A549 treated with Mapracorat at 1 μM for 4 hours (cell line): Measurements from ENCODE around the gene ANTKMT. TPM values are rescaled to one million over a fixed set of nuclear protein-coding genes. Genes with fewer than 3 reads are reported as not detected.

ENCODE experiments used
- total RNA-seq: library from RNA; stranded (reverse); fragments of 200-300 nt; extraction: Qiagen RNA extraction; gene quantifications from 5 replicates; pipeline ENCODE4 v1.2.3, GENCODE V29; 2022

Gene ANTKMT
- 29.5 to 66.7 TPM (median 62.5 TPM) in 5 replicates for total RNA-seq

DNA sequence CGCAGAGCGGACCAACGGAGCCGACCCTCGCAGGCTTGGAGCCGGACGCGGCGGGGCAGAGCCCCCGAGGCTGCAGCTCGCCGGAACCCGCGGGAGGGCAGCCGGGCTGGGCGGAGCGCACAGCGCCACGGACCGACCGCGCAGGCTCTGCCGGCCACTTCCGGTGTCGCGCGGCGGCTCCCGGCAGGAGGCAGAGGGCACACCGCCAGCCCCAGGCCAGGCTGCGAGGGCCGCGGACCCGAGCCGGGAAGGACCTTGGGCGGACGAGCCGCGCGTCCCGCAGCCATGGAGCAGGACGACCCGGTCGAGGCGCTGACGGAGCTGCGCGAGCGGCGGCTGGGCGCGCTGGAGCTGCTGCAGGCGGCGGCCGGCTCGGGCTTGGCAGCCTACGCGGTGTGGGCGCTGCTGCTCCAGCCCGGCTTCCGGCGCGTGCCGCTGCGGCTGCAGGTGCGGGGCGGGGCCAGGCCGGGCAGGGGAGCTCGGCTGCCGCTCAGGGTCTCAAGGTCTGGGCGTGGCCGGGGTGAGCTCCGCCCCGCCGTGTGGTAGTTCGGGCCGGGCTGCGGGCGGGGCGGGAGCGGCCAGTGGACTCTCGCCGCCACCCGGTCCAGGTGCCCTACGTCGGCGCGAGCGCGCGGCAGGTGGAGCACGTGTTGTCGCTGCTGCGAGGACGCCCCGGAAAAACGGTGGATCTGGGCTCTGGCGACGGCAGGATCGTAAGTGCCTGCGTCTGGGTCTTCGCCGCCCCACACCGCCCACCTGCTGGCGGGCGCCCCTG, at the start of gene ANTKMT:
TSS of gene ANTKMT (plus strand) at position 157 of the 775 bp plus-strand sequence. CDS start at position 286, 129 bp downstream.

GRCh38 chr16:674968-675883, 45.7 kb upstream of the ANTKMT start, which contains the start of gene RHBDL1:
TSS of gene RHBDL1 (plus strand) at chr16:675671. CDS start at chr16:675791, 120 bp downstream.

DNA sequence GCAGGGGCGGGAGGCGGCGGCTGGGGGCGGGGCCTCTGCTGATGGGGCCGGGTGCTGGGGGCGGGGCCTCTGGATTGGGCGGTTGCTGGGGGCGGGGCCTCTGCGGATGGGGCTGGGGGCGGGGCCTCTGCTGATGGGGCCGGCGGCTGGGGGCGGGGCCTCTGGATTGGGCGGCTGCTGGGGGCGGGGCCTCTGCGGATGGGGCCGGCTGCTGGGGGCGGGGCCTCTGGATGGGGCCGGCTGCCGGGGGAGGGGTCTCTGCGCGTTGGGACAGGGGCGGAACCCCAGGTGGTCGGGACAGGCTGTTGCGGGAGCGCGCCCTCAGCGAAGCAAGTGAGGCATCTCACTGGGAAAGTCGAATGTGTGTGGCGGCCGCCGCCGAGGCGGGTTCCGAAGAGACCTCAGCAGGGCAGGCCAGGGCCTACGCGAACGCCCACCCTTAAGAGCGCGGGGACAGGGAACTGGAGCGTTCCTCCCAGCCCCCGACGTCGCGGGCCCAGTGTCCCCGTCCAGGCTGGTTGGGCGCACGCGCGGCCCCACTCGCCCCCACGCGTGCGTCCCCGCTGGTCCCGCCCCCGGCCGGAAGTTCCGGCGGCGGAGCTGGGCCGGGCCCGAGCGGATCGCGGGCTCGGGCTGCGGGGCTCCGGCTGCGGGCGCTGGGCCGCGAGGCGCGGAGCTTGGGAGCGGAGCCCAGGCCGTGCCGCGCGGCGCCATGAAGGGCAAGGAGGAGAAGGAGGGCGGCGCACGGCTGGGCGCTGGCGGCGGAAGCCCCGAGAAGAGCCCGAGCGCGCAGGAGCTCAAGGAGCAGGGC, 40.9 kb upstream of the ANTKMT start, which contains the start of gene STUB1:
TSS of gene STUB1 (plus strand) at position 597 of the 811 bp plus-strand sequence. CDS start at position 713, 116 bp downstream.

DNA sequence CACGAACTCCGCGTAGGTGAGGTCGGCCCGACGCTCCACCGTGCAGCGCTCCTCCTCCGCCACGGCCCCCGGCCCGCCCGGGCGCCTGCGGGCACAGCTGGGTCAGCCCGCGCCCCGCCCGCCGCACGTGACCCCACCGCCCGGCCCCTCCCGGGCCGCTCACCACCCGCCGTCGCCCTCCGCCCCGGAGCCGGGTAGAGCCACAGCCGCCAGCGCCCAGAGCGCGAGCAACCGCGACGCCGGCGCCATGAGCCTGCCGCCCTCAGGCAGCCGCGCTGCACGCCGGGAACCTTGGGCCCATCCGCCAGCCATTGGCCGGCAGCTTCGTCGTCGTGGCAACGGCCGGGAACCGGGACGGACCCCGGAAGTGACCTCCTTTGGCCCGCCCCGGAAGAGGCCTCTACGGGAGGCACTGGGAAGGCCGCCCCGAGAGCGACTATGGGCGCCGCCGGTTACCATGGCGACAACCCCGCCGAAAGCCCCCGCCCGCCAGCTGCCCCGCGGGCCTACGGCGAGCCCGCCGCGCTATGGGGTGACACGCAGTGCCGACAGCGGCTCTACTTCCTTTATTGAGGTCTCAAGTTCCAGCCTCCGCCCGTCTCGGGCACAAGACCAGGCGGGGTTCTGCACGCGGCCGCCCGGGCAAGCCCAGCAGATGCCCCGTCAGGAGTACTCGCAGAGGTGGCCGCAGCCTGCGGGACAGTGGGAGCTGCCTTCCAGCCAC, 36.7 kb upstream of the ANTKMT start, which contains the start of gene JMJD8:
TSS of gene JMJD8 (minus strand) at position 264 of the 724 bp plus-strand sequence. CDS start at position 249, 15 bp downstream.

DNA sequence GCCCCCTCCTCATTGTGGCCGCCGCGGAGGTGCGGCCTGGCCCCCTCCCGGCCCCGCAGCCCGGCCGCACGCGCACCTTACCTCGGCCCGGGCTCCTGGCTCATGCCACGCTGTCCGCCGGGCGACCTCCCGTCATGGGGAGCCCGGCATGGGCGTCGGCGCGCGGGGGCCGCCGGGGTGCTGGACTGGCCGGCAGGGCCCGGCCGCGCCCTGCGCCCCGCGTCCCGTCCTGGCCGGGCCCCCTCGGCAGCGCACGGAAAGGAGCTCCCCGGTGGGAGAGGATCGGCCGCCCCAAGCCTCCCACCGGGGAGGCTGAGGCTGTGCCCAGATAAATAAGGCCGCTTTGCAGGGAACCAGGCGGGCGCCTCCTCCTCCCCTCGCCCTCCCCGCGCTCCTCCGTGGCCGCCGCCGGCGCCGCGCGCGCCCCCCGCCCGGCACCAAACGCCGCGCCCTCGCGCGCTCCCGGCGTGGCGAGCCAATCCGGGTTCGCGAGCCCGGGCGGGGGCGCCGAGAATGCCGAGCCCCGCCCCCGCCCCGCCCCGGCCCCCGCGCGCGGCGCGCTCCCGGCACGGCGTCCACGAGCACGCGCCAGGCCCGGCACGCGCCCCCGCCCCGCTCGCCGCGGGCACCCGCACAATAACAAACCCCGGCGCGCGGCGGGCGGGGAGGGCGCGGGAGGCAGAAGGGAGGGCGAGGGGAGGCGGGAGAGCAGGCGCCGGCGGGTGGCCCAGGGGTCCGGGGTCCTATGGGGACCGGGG, 15.3 kb upstream of the ANTKMT start, which contains the start of gene FBXL16:
TSS of gene FBXL16 (minus strand) at position 371 of the 758 bp plus-strand sequence. CDS start 8,396 bp downstream, outside the sequence.

DNA sequence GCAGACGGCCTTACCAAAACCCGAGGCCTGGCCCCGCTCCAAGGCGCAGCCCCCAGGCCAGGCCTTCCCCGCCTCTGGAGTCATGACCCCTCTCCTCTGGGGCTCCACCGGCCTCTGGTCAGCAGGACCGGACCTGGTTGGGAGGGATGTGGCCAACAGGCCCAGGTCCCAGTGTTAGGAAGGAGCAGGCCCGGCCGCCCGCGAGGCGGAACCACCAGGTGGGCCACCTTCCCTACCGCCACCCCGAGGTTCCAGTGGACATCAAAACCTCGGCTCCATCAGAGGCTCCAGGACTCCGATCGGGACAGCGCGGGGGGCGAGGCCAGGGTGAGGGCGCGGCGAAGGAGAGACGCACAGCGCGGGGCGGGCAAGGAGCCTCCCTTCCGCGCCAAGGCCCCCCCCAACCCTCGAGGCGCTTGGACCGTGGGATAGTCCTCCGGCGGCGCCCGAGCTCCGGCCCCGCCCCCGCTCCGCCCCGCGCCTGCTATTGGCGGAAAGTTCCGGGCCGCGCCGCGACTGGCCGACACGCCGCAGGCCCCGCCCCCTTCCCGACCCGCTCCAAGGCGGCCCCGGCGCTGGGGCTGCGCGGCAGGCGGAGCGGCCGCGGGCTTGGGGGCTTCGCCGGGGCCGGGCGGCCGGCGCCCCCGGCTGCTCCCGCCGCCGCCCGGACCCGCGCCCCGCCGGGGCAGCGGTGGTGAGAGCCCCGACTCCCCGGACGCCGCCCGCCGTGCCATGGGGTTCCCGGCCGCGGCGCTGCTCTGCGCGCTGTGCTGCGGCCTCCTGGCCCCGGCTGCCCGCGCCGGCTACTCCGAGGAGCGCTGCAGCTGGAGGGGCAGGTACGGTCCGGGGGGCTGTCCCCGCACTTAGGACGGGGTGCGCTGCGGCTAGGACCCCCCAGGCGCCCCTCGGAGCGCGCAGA, 6.1 kb upstream of the ANTKMT start, which contains the start of gene METRN:
TSS of gene METRN (plus strand) at position 561 of the 919 bp plus-strand sequence. CDS start at position 733, 172 bp downstream.

DNA sequence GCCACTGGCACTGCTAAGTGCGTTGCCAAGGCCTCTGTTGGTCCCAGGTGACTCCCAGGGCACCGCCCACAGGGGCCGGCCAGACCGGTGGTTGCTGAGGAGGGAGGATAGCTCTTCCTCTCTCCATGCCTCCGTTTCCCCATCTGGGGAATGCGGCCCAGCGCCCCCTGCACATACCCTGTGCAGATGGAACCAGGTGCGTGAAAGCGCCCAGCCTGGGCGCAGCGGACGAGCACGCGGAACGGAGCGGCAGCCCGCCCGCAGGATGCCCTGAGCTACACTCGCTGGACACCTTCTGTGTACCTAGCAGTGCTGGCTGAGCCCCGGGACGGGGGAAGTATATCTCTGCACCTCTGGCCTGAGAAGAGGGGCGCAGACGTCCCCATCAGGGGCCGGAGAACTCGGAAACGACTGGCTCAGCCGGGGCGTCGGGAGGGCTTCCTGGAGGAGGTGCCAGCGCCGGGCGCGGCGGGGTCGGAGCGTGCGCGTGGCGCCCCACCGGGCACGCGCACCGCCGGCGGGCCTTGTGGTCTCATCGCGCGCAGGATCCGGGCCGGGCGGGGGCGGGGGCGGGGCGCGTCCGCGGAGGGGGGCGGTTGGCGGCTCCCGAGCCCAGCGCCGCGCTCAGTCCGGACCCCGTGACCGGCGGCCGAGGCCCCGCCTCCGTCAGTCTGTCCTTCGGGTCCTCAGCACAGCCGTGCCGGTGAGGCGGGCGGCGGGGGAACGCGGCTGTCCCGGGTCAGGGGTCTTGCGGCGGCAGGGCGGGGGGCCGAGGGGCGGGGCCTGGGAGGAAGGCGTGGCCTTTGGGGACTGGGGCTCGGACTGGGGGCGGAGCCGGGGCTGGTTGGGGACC, 5.7 kb downstream of the ANTKMT start, which contains the start of the genes CCDC78 and HAGHL:
TSS of gene CCDC78 (minus strand) at position 6 of the 853 bp plus-strand sequence. CDS start 76 bp downstream, outside the sequence.
TSS of gene HAGHL (plus strand) at position 669 of the 853 bp plus-strand sequence. CDS start 404 bp downstream, outside the sequence.

DNA sequence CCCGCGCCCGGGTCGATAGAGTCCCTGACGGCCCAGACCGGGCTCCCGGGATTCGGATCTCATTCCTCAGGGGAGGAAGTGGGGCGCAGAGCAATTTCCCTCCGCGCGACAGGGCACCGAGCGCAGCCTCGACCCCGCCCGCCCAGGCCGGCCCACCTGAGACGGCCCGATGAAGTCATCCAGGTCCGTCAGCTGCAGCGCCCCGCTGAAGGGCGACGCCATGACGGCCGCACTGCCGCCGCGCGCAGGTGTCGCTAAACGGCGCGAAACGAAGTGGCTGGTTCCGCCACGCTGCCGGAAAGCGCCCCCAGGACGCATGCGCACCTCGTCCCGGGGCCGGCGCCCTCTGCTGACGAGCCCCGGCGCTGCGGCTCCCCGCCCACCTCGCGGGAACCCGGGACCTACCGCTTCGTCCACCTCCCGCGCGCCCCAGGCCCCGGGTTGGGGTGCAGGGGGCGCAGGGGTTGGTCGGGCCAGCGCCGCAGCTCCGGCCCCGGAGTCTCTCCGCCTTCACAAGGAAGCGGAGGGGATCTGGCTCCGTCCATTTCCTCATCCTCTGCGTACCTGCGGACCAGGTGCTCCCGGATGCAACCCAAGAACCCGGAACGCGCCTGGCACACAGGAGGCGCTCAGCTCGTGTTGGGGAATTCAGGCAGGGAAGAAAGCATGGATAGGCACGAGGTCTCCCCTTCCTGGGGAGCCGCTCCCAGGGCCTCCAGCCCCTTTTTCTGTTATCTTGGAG, 20.0 kb downstream of the ANTKMT start, which contains the start of gene CIAO3:
TSS of gene CIAO3 (minus strand) at position 234 of the 742 bp plus-strand sequence. CDS start at position 222, 12 bp downstream.

DNA sequence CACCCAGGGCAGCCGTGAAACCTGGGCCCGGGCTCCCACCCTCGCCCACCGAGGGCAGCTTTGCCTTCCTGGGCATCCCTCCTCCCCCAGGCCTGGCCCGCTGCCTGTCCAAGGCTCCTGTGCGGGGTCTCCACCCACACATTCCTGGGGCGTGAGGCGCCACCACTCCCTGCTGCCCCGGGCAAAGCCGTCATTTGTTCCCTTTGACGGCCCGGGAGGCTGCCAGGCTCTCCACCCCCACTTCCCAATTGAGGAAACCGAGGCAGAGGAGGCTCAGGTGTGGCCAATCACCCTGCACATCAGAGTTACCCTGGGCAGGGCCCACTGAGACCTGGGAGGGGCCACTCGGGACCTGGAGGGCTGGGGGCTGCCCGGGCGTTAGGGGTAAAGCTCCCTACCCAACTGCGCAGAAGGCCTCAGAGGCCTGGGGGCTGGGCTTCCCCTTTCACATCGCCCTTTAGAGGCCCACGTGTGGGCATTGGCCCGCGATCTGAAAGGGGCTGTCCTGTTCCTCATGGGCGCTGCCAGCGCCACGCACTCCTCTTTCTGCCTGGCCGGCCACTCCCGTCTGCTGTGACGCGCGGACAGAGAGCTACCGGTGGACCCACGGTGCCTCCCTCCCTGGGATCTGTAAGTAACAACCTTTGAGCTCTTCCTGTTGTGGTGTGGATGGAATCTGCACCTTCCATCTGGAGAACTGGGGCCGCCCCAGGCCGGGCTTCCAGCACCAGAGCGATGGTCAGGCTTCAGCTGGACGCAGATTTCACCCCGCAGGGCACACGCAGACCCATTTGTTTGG, 39.8 kb downstream of the ANTKMT start, which contains the start of gene MSLN:
TSS of gene MSLN (plus strand) at position 190 of the 799 bp plus-strand sequence. CDS start 1,947 bp downstream, outside the sequence.

Other genes with a start within 250 kb of the ANTKMT start
- 39.5 to 81.2 TPM (median 72.0 TPM) in 5 replicates for gene CAPN15, start 193.4 kb upstream of the ANTKMT start, total RNA-seq
- gene PRR35, start 160.8 kb upstream of the ANTKMT start, total RNA-seq: 0.09 to 0.24 TPM (median 0.20 TPM) in 5 replicates
- 0.06 to 0.26 TPM (median 0.19 TPM) in 5 replicates for gene NHLRC4, start 154.1 kb upstream of the ANTKMT start, total RNA-seq
- gene PIGQ, start 151.2 kb upstream of the ANTKMT start, total RNA-seq: 26.9 to 42.7 TPM (median 40.1 TPM) in 5 replicates
- 12.0 to 18.7 TPM (median 17.9 TPM) in 5 replicates for gene RAB40C, start 131.1 kb upstream of the ANTKMT start, total RNA-seq
- gene WFIKKN1, start 90.2 kb upstream of the ANTKMT start, total RNA-seq: 0.08 to 0.23 TPM (median 0.12 TPM) in 5 replicates
- 80.9 to 144 TPM (median 141 TPM) in 5 replicates for gene METTL26, start 84.8 kb upstream of the ANTKMT start, total RNA-seq
- gene MCRIP2, start 79.3 kb upstream of the ANTKMT start, total RNA-seq: 16.7 to 43.3 TPM (median 41.7 TPM) in 5 replicates
- 16.0 to 32.2 TPM (median 30.2 TPM) in 5 replicates for gene WDR90, start 71.8 kb upstream of the ANTKMT start, total RNA-seq
- 60.6 to 101 TPM (median 96.1 TPM) in 5 replicates for gene RHOT2, start 53.0 kb upstream of the ANTKMT start, total RNA-seq
- gene RHBDL1, start 45.5 kb upstream of the ANTKMT start, total RNA-seq: 0.59 to 1.8 TPM (median 1.6 TPM) in 5 replicates
- 86.5 to 131 TPM (median 118 TPM) in 5 replicates for gene STUB1, start 40.7 kb upstream of the ANTKMT start, total RNA-seq
- gene JMJD8, start 36.8 kb upstream of the ANTKMT start, total RNA-seq: 63.7 to 89.3 TPM (median 78.2 TPM) in 5 replicates
- gene WDR24, start 30.7 kb upstream of the ANTKMT start, total RNA-seq: 3.6 to 6.4 TPM (median 5.8 TPM) in 5 replicates
- gene FBXL16, start 15.3 kb upstream of the ANTKMT start, total RNA-seq: 9.5 to 15.8 TPM (median 11.2 TPM) in 5 replicates
- gene METRN, start 6.0 kb upstream of the ANTKMT start, total RNA-seq: 73.6 to 219 TPM (median 212 TPM) in 5 replicates
- gene CCDC78, start 5.3 kb downstream of the ANTKMT start, total RNA-seq: 4.4 to 8.3 TPM (median 6.5 TPM) in 5 replicates
- gene HAGHL, start 6.0 kb downstream of the ANTKMT start, total RNA-seq: 16.9 to 23.5 TPM (median 18.9 TPM) in 5 replicates
- 19.6 to 30.1 TPM (median 28.3 TPM) in 5 replicates for gene CIAO3, start 19.9 kb downstream of the ANTKMT start, total RNA-seq
- gene MSLN, start 39.6 kb downstream of the ANTKMT start, total RNA-seq: 2.6 to 3.3 TPM (median 2.9 TPM) in 5 replicates
- 34.6 to 64.0 TPM (median 51.9 TPM) in 5 replicates for gene RPUSD1, start 67.2 kb downstream of the ANTKMT start, total RNA-seq
- 14.0 to 33.1 TPM (median 24.1 TPM) in 5 replicates for gene CHTF18, start 67.5 kb downstream of the ANTKMT start, total RNA-seq
- not detected in 5 replicates for gene GNG13, start 79.6 kb downstream of the ANTKMT start, total RNA-seq
- gene LMF1, start 249.8 kb downstream of the ANTKMT start, total RNA-seq: 7.9 to 10.0 TPM (median 8.5 TPM) in 5 replicates